GM19328 (cell line): ENCODE data around the gene MRPL23.

Experiments
- ATAC-seq: cut with Tn5 transposase; IDR thresholded peaks from one replicate; pipeline ENCODE4 v1.9.1; 2021; ENCODE audit warnings: mild to moderate bottlenecking, moderate library complexity; ENCODE audit not compliant: unreplicated experiment

The MRPL23 gene

DNA sequence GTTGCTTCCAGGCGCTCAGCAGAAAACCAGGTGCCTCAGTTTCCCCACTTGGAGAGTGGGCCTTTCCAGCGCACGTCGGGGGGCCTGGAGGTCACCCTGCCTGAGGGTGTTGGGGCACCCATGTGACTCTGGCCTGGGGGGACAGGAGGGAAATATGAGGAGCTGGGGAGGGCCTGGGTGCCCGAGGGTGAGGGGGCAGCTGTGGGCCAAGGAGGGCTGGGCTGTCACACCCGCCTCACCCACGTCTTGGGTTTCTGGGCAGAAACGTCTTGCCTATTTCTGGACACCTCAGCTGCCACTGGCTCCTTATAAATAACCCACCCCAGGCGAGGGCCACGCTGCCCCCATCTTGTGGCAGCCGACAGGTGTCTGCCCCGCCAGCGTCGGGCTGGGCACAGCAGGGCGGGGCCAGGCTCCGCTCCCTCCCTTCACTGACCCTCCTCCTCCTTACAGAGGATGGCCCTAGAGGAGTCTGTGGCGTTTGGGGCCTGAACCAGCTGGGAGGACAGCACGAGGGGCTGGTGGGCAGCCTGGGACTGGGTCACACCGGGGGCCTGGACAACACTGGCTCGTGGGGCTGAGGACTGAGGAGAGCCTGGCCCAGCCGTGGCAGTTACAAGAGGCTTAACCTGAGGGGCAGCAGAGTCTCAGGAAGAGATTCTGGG, 26.1 kb upstream of the MRPL23 start:
- ATAC-seq, result no peak

DNA sequence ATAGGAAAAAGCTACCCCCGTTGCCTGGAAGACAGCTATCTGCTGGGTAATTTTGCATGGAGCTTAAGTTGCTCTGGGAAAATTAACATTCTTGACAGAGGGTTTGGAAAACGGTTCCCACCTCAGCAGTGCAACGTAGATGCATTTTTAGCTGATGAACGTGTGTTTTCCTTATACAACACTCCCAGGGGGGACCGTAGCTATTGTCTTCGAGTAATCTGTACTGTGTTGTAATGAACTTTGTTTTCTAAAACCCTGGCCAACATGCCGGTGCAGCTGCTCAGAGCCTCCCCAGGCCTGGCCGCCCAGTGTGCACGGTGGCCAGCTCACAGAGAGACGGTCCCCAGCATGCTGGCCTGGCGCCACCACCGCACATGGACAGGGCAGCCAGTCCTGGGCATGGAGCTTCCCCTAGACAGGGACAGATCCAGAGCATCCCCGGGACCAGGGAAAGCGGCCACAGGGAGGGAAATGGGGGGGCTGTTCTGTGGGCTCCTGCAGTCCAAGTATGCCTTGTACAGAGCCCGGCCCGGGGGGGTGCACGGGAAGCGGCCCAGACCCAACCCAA, 25.5 kb upstream of the MRPL23 start:
- no peak for ATAC-seq

- ATAC-seq, result no peak
These were observed 24.6 kb upstream of the MRPL23 start for GRCh38 chr11:1922481-1923081.

GRCh38 chr11:1923201-1923956, 23.8 kb upstream of the MRPL23 start:
- ATAC-seq, result no peak

GRCh38 chr11:1924181-1924580, 23.0 kb upstream of the MRPL23 start:
- no peak for ATAC-seq

DNA sequence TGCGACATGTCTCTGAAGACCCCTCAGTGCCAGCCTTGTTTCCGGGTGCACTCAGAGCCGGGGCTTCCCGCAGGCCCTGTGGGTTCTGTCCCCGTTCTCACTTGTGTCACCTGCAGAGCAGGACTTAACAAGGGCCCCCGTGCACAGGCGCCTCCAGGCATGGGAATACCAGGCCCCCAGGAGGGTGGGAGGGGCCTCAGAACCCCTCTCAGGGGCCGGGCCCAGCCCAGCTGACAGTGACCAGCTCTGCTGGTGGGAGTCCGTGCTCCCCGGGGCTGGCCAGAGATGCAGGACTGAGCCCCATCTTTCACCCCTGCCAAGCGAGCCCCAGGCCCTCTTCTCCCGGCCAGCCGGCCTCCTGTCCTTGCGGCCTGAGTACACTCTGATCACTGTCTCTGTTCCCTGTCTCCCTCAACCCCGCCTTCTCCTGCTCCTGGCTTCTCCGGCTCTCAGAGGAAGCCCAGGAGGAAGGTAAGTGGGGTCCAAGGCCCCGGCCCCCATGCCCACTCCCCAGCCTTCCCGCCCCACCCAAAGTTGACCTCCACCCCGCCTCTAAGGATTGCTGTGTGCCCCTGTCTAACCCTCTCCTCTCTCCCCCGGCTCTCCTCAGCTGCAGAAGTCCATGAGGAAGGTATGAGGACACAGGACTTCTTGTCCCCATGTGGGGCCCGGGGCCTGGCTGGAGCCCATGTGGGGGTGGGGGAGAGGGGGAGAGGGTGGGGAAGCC, 22.3 kb upstream of the MRPL23 start:
- no peak for ATAC-seq

DNA sequence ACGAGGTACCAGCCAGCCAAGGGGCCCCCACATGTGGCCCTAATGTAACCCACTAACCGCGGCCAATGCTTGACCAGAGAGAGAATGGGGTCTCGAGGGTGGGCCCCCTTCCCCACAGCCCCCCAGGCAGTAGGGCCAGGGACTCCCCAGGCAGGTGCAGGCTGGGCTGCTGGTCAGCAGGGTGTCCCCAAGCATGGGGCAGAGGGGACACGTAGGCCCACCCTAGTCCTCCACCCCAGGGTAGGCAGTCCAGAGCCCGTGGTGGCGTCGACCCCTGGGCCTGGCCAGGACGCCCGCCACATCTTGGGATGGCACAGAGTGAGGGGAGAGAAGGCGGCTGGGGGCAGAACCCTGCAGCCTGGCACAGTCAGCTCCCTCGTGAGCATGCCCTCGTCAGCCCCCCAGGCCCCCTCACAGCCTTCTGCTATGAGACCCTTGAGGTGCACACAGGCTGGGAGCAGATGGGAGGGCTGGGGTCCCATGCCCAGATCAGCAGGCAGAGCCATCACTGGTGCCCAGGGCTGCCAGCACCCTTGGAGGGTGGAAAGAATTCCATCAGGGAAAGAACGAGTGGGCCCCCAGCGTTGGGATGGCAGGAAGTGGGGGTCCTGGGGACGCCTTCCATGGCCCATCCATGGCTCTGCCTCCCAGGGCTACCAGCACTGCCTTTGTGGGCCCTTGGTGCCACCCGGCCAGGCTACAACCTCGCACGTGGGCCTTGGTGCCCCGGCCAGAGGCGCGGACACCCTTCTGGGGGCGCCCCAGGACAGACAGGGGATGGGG, 21.6 kb upstream of the MRPL23 start:
- ATAC-seq, result no peak

- ATAC-seq, result no peak
These were observed 20.7 kb upstream of the MRPL23 start for GRCh38 chr11:1926156-1927025.

DNA sequence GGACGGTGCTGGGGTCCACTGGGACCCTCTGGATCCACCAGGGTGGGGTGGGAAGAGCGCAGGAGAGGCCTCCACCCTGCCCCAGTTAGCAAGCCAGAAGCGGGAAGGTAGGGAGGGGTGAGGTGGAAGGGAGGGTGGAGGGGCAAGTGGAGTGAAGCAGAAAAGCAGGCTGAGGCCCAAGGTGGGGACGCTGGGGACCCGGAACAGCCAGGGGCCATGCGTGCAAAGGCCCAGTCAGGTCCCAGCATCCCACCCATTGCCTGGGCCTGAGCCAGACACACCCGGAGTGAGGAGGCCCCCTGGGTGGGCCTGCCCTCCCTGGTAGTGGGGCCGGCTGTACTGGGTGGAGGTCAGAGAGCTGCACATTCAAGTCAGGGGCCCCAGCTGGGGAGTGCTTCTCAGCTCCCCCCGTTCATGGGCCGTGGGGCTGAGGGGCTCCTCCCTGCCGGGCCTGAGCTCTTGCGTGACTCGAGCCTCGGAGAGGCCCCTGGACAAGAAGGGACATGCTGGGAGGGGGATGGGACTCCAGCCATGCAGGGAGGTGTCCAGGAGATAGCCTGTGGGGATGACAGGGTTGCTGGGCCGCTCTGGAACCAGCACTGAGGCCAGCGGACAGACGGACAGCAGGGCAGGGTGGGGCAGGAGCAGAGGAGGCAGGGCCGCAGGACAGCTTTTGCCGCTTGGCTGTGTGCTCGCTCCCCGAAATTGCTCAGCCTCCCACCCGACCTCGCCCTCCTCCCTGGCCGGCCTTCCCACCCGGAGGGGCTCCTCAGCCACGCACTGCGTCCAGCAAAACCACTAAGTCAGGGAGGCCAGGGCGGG, 19.9 kb upstream of the MRPL23 start:
- ATAC-seq, result no peak

DNA sequence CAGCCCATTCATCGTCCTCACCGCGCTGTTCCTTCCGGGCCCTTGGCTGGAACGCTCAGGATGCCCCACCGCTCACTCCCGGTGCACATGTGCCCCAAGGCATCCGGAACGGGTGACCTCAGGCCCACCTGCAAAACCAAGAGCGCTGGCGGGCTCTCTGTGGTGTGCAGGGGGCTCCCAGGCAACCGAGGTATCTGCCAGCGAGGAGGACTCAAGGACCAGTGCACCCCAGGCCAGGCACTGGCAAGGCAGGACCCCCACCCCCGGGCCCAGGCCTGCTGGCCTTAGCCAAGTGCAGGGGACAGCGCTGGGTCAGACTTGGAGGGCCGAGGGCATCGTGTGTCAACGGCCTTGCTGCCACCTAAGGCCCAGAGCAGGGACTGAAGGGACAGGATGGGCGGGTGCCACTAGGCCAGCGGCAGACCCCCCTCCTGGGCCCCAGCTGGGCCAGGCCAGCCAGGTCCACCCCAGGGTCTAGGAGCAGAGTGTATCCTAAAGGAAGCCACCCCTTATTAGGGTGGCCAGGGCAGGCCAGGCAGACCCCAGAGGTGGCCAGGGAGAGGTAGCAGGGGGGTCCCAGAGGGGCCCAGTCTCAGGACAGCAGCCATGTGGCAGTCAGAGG, 19.2 kb upstream of the MRPL23 start:
- no peak for ATAC-seq

DNA sequence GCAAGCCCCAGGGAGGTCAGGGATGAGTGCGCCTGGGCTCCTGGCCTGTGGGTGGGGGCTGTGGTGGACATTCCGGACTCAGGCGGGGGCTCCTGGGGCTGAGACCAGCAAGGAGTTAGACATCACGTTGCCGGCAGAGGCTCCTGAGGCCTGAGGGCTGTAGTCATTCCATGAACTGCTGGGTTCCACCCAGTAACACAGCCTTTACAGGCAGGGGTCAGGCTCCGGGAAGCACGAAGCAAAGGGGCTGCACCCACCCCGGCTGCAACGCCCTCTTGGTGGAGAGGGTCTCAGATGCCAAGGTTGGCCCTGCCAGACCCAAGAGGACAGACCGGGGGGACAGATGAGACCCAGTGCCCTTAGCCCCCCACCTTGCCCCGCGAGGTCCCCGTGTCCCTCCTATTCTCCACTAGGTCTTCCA, 18.7 kb upstream of the MRPL23 start:
- no peak for ATAC-seq

- ATAC-seq, result no peak
These were observed 18.1 kb upstream of the MRPL23 start for GRCh38 chr11:1928891-1929541.

DNA sequence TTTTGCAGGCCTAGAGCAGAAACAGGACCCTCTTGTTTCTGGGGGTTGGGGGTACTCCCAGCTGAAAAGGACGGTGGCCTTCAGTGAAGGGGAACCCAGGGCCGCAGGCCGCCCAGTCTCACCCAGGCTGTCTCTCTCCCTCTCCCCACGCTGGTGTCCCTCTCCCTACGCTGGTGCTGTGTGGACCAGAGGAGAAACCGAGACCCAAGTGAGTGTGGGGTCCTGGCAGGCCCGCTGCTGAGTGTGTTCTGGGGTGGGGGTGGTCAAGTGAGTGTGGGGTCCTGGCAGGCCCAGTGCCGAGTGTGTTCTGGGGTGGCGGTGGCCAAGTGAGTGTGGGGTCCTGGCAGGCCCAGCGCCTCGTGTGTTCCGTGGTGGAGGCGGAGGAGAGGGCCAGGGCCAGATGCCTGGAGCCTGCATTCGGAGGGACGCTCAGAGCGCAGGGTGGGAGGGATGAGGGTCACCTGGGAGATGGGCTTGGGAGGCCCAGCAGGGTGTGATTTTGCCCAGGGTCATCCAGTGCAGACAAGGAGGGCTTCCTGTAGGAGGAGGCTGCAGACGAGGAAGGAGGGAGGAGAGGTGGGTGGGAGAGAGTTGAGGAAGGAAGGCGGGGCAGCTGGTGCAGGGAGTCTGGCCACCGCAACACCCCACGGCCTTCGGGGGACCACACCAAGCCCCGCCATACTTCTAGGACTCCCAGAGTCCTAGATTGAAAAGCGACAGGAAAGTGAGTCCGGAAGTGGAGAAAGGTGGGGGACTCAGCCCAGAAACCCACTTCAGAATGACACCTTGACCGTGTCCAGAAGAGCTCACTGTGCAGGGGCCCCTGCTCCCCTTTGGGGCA, 17.3 kb upstream of the MRPL23 start:
- no peak for ATAC-seq

GRCh38 chr11:1930462-1930830, 16.7 kb upstream of the MRPL23 start:
- ATAC-seq, result no peak

- no peak for ATAC-seq
These were observed 15.6 kb upstream of the MRPL23 start for GRCh38 chr11:1931341-1932104.

- no peak for ATAC-seq
These were observed 15.0 kb upstream of the MRPL23 start for GRCh38 chr11:1932105-1932480.
